Stimulated activated naive CD8-positive, alpha-beta T cell treated with anti-CD3 and anti-CD28 coated beads, Interleukin-15, amount 100 ng/mL, for 72 hours (primary cell): ENCODE measurements around the gene AIG1.

Source experiments
- ATAC-seq: fragments of 150-1000 bp; cut with Tn5 transposase; 2 replicates; pipeline ENCODE4 v1.10.0; 2021; ENCODE audit warnings: mild to moderate bottlenecking, moderate library complexity
- DNase-seq, 2 donors: peaks; one replicate each; pipeline ENCODE4 v3.0.0; 2021 to 2022
- H3K27ac Mint-ChIP-seq, 2 donors: one replicate each; pipeline ENCODE4 v1.8.0; 2022; ENCODE audit warnings: mild to moderate bottlenecking in 2 of 2, mixed read lengths in 2 of 2, moderate library complexity in 2 of 2
- H3K27me3 Mint-ChIP-seq: one replicate; pipeline ENCODE4 v1.8.0; 2022; ENCODE audit warnings: mixed read lengths
- H3K4me1 Mint-ChIP-seq: one replicate; pipeline ENCODE4 v1.8.0; 2022; ENCODE audit warnings: mild to moderate bottlenecking, mixed read lengths
- H3K4me3 Mint-ChIP-seq, 2 donors: one replicate each; pipeline ENCODE4 v1.8.0; 2022; ENCODE audit warnings: mild to moderate bottlenecking in 2 of 2, mixed read lengths in 2 of 2, moderate library complexity in 1 of 2
- H3K9me3 Mint-ChIP-seq, 2 donors: one replicate each; pipeline ENCODE4 v1.8.0; 2022; ENCODE audit warnings: mixed read lengths in 2 of 2

The AIG1 gene

GRCh38 chr6:143098054-143098671, 37.5 kb downstream of the AIG1 start:
- peaks cover 5% of the 10 kb centered on the region for H3K4me1 Mint-ChIP-seq
- ATAC-seq (no peak), DNase-seq (no peak)
- no peaks in the 10 kb centered on the region for H3K27me3 Mint-ChIP-seq
- no peaks in the 10 kb centered on the region for H3K9me3 Mint-ChIP-seq
- no peak overlapping the region for H3K27ac Mint-ChIP-seq
- no peak overlapping the region for H3K4me3 Mint-ChIP-seq

GRCh38 chr6:143099647-143100046, 39.0 kb downstream of the AIG1 start:
- Mint-ChIP-seq H3K9me3 (peaks cover 0 to 4% of the 10 kb centered on the region in 2 donors), H3K4me3 (no peak overlapping the region), H3K27me3 (no peaks in the 10 kb centered on the region), H3K27ac (no peak overlapping the region), H3K4me1 (peaks cover 11% of the 10 kb centered on the region)
- no peak for ATAC-seq
- no peak for DNase-seq

GRCh38 chr6:143100429-143100828, 39.7 kb downstream of the AIG1 start:
- Mint-ChIP-seq H3K27ac (no peak overlapping the region), H3K4me1 (peaks cover 6% of the 10 kb centered on the region), H3K27me3 (no peaks in the 10 kb centered on the region), H3K4me3 (no peak overlapping the region), H3K9me3 (peaks cover 0 to 4% of the 10 kb centered on the region in 2 donors)
- ATAC-seq: no peak
- DNase-seq: no peak

DNA sequence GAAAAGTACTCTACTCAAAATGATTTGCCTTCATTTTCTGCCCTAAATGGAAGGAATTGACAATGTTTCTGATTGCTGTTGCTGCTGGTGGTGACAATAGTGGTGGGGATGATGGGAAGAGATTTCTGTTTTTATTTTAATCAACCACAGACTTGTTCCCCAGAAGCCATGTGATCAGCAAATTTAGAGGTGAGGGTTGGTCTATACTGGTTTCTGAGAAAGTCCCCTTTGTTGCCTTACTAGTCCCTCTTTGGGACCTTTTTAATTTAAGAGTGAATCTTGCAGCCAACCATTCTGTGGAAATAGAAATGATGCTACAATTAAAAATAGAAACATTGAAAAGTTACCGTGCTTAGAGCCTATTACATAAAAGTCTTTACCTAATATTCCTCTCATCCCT, 43.2 kb downstream of the AIG1 start:
- Mint-ChIP-seq H3K9me3 (peaks cover 0 to 4% of the 10 kb centered on the region in 2 donors), H3K27me3 (no peaks in the 10 kb centered on the region), H3K27ac (no peak overlapping the region), H3K4me3 (no peak overlapping the region), H3K4me1 (peaks cover 6% of the 10 kb centered on the region)
- DNase-seq: no peak
- no peak for ATAC-seq

- Mint-ChIP-seq H3K27me3 (no peaks in the 10 kb centered on the region), H3K27ac (no peak overlapping the region), H3K4me1 (peaks cover 15% of the 10 kb centered on the region), H3K9me3 (peaks cover 0 to 8% of the 10 kb centered on the region in 2 donors), H3K4me3 (no peak overlapping the region)
- no peak for ATAC-seq
- DNase-seq: no peak
These were observed 46.8 kb downstream of the AIG1 start for GRCh38 chr6:143107440-143107839.

DNA sequence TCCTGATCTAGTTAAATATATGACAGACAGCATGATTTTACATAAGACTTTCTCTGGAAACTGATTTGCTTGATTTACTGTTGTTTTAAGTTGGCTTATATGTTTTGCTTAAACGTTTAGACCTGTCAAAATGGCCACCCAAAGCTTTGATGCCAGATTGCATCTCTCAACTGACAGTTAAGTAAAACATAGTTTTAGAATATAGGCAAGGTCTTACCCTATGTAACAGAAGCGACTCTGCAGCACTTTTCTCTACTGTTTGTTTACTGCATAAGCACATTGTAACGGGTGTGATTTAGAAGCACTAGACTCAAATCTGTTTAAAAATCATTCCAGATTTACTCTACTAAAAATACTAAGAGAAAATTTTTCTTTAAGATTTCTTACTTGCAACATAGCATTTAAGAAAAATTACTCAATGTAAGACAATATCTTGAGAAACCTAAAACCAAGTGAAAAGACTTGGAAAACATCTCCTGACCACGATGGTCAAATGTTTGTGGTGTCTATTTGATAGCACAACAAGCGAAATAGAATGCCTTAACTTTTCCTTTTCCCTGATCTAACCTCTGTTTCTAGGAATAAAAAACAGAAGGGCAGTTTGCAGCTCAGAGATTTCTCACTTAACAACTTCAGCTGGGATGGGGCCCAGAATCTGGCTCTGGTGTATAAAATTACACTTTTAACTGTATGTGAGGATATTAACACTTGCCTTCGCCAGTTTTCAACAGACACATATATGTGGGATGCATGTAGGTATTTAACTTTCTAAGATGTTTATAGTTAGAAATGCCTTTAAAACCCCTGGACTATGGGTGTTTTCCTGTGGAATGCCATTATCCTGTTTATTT, 47.4 kb downstream of the AIG1 start:
- Mint-ChIP-seq H3K27ac (no peak overlapping the region), H3K9me3 (peaks cover 0 to 8% of the 10 kb centered on the region in 2 donors), H3K4me1 (peaks cover 15% of the 10 kb centered on the region), H3K4me3 (no peak overlapping the region), H3K27me3 (no peaks in the 10 kb centered on the region)
- ATAC-seq (no peak), DNase-seq (no peak)

- H3K27ac Mint-ChIP-seq: no peak overlapping the region
- H3K27me3 Mint-ChIP-seq: no peaks in the 10 kb centered on the region
- peaks cover 9% of the 10 kb centered on the region for H3K4me1 Mint-ChIP-seq
- H3K4me3 Mint-ChIP-seq: no peak overlapping the region
- DNase-seq: no peak
- no peak for ATAC-seq
- peaks cover 0 to 4% of the 10 kb centered on the region in 2 donors for H3K9me3 Mint-ChIP-seq
These were observed 48.5 kb downstream of the AIG1 start for GRCh38 chr6:143109196-143109595.

DNA sequence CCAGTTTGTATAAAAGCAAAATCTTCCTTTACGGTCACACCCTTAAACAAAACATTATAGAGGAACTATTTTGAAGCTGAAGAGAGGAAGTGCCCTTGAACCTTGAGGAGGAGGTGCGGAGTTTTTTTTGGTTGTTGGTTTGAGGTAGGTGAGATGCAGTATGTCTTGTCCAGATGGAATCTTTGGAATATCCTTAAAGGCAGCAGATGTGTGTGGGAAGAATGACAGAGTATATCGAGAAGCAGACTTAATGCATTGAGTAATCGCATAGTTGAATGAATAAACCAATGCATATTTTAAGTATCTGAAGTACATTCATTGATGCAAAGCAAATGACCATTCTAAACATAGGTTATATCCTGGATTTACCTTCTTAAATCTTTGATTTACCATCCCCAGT, 49.9 kb downstream of the AIG1 start:
- Mint-ChIP-seq H3K27me3 (no peaks in the 10 kb centered on the region), H3K4me3 (no peak overlapping the region), H3K9me3 (peaks cover 0 to 4% of the 10 kb centered on the region in 2 donors), H3K4me1 (peaks cover 9% of the 10 kb centered on the region), H3K27ac (no peak overlapping the region)
- no peak for DNase-seq
- ATAC-seq: no peak

- H3K27me3 Mint-ChIP-seq: no peaks in the 10 kb centered on the region
- peaks cover 9% of the 10 kb centered on the region for H3K4me1 Mint-ChIP-seq
- no peak overlapping the region for H3K4me3 Mint-ChIP-seq
- peaks cover 1 to 4% of the 10 kb centered on the region in 2 donors for H3K9me3 Mint-ChIP-seq
- no peak for DNase-seq
- H3K27ac Mint-ChIP-seq: no peak overlapping the region
- ATAC-seq: no peak
These were observed 50.3 kb downstream of the AIG1 start for GRCh38 chr6:143110996-143111395.

GRCh38 chr6:143111443-143111842, 50.8 kb downstream of the AIG1 start:
- H3K4me3 Mint-ChIP-seq: no peak overlapping the region
- H3K27me3 Mint-ChIP-seq: no peaks in the 10 kb centered on the region
- peaks cover 4 to 6% of the 10 kb centered on the region in 2 donors for H3K9me3 Mint-ChIP-seq
- ATAC-seq (no peak), DNase-seq (no peak)
- H3K4me1 Mint-ChIP-seq: peaks cover 9% of the 10 kb centered on the region
- no peak overlapping the region for H3K27ac Mint-ChIP-seq

GRCh38 chr6:143112084-143112768, 51.5 kb downstream of the AIG1 start:
- no peak overlapping the region for H3K27ac Mint-ChIP-seq
- H3K4me1 Mint-ChIP-seq: peaks cover 9% of the 10 kb centered on the region
- no peaks in the 10 kb centered on the region for H3K27me3 Mint-ChIP-seq
- no peak overlapping the region for H3K4me3 Mint-ChIP-seq
- ATAC-seq: peak; percentile 76
- no peak for DNase-seq
- peaks cover 4 to 14% of the 10 kb centered on the region in 2 donors for H3K9me3 Mint-ChIP-seq

DNA sequence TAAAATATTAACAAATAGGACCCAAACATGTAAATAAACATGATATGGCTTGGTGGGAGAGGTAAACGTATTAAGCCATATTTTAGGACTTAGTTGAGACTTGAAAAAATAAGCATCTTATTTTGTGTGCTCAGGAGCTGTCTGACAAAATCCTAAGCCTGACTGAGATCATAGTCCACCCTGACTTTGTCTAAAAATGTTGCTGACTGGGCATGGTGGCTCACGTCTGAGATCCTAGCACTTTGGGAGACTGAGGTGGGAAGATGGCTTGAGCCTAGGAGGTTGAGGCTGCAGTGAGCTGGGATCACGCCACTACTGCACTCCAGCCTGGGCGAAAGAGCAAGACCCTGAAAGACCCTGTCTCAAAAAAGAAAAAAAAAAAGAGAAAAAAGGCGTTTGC, 52.1 kb downstream of the AIG1 start:
- no peak for ATAC-seq
- no peak for DNase-seq
- Mint-ChIP-seq H3K9me3 (peaks cover 4 to 16% of the 10 kb centered on the region in 2 donors), H3K4me3 (no peak overlapping the region), H3K27me3 (no peaks in the 10 kb centered on the region), H3K27ac (no peak overlapping the region), H3K4me1 (peaks cover 9% of the 10 kb centered on the region)

- H3K9me3 Mint-ChIP-seq: peaks cover 0 to 16% of the 10 kb centered on the region in 2 donors
- H3K27me3 Mint-ChIP-seq: no peaks in the 10 kb centered on the region
- DNase-seq (no peak), ATAC-seq (no peak)
- H3K27ac Mint-ChIP-seq: peak overlapping the region in 1 of 2 donors; percentile 41
- peaks cover 9% of the 10 kb centered on the region for H3K4me1 Mint-ChIP-seq
- H3K4me3 Mint-ChIP-seq: no peak overlapping the region
These were observed 55.0 kb downstream of the AIG1 start for GRCh38 chr6:143115728-143116127.

- no peak overlapping the region for H3K4me3 Mint-ChIP-seq
These were observed 56.4 kb downstream of the AIG1 start for GRCh38 chr6:143117108-143117507.

GRCh38 chr6:143119260-143119659, 58.6 kb downstream of the AIG1 start:
- Mint-ChIP-seq H3K9me3 (peaks cover 6 to 33% of the 10 kb centered on the region in 2 donors), H3K27me3 (no peaks in the 10 kb centered on the region), H3K4me3 (no peak overlapping the region), H3K4me1 (no peaks in the 10 kb centered on the region), H3K27ac (no peak overlapping the region)
- DNase-seq (no peak), ATAC-seq (no peak)

More at GRCh38 chr6:143117108-143117507, 56.4 kb downstream of the AIG1 start:
- H3K4me1 Mint-ChIP-seq: peaks cover 3% of the 10 kb centered on the region
- ATAC-seq (no peak), DNase-seq (no peak)
- peaks cover 6 to 26% of the 10 kb centered on the region in 2 donors for H3K9me3 Mint-ChIP-seq
- no peak overlapping the region for H3K27ac Mint-ChIP-seq
- H3K27me3 Mint-ChIP-seq: no peaks in the 10 kb centered on the region

DNA sequence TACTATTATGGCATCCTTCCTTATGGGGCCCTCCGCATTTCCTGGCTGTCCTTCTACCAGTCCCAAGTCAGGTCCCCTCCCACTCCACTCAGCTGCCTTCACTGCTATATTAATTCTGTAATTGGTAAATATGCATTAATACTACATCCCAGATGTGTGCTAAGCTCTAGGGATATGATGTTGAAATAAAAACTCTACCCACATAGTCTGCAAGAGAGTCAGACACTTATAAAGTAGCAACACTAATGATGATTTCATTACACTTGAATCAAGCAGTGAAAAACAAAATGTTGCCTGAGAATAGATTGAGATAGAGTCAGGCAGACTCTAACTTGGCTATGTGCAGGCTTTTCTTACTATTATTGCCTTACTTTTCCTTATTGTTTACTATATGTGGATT, 62.4 kb downstream of the AIG1 start:
- peaks cover 6 to 17% of the 10 kb centered on the region in 2 donors for H3K9me3 Mint-ChIP-seq
- ATAC-seq (no peak), DNase-seq (no peak)
- H3K4me1 Mint-ChIP-seq: peaks cover 9% of the 10 kb centered on the region
- H3K27ac Mint-ChIP-seq: no peak overlapping the region
- H3K4me3 Mint-ChIP-seq: no peak overlapping the region
- H3K27me3 Mint-ChIP-seq: no peaks in the 10 kb centered on the region
